ENCODE data around the gene BCDIN3D.
"Not testable (repeated sequence)": the region's sequence is repeated elsewhere in the genome, so short reads cannot be mapped to it uniquely, and the experiment has no call there.

BCDIN3D gene

GRCh38 chr12:49878021-49878420 lies 35.1 kb upstream of the BCDIN3D start:
- DNase-seq (ENCODE audit: extremely low spot score, insufficient read length, low read depth) (no peak), FAIRE-seq (no peak)

GRCh38 chr12:49877066-49877465 lies 34.2 kb upstream of the BCDIN3D start:
- FAIRE-seq (no peak), DNase-seq (ENCODE audit: extremely low spot score, insufficient read length, low read depth) (no peak)

GRCh38 chr12:49876070-49876469 lies 33.2 kb upstream of the BCDIN3D start:
- DNase-seq (ENCODE audit: extremely low spot score, insufficient read length, low read depth): no peak
- FAIRE-seq: no peak

- no peak for FAIRE-seq
These were observed 32.3 kb upstream of the BCDIN3D start for GRCh38 chr12:49875115-49875720.

GRCh38 chr12:49874142-49874897 lies 31.4 kb upstream of the BCDIN3D start:
- DNase-seq (ENCODE audit: extremely low spot score, insufficient read length, low read depth) (no peak), FAIRE-seq (no peak)

More at GRCh38 chr12:49875115-49875720, 32.3 kb upstream of the BCDIN3D start:
- no peak for DNase-seq (ENCODE audit: extremely low spot score, insufficient read length, low read depth)

- DNase-seq (ENCODE audit: extremely low spot score, insufficient read length, low read depth): no peak
These were observed 30.5 kb upstream of the BCDIN3D start for GRCh38 chr12:49873361-49873934.

GRCh38 chr12:49872781-49873181 lies 29.9 kb upstream of the BCDIN3D start:
- DNase-seq (ENCODE audit: extremely low spot score, insufficient read length, low read depth): no peak
- no peak for FAIRE-seq

More at GRCh38 chr12:49873361-49873934, 30.5 kb upstream of the BCDIN3D start:
- FAIRE-seq: no peak

GRCh38 chr12:49872381-49872780 lies 29.5 kb upstream of the BCDIN3D start:
- no peak for FAIRE-seq
- DNase-seq (ENCODE audit: extremely low spot score, insufficient read length, low read depth): no peak

- not testable (repeated sequence) for FAIRE-seq; DNase-seq (ENCODE audit: extremely low spot score, insufficient read length, low read depth)
These were observed 28.9 kb upstream of the BCDIN3D start for GRCh38 chr12:49871811-49872251.

- DNase-seq (ENCODE audit: extremely low spot score, insufficient read length, low read depth) (no peak), FAIRE-seq (no peak)
These were observed 28.3 kb upstream of the BCDIN3D start for GRCh38 chr12:49871263-49871561.

- DNase-seq (ENCODE audit: extremely low spot score, insufficient read length, low read depth) (no peak), FAIRE-seq (no peak)
These were observed 27.8 kb upstream of the BCDIN3D start for GRCh38 chr12:49870501-49871262.

GRCh38 chr12:49869816-49870500 lies 27.1 kb upstream of the BCDIN3D start:
- FAIRE-seq (no peak), DNase-seq (ENCODE audit: extremely low spot score, insufficient read length, low read depth) (no peak)

GRCh38 chr12:49868952-49869815 lies 26.3 kb upstream of the BCDIN3D start:
- DNase-seq (ENCODE audit: extremely low spot score, insufficient read length, low read depth) (no peak), FAIRE-seq (no peak)

GRCh38 chr12:49868449-49868848 lies 25.5 kb upstream of the BCDIN3D start:
- FAIRE-seq (no peak), DNase-seq (ENCODE audit: extremely low spot score, insufficient read length, low read depth) (no peak)

GRCh38 chr12:49867570-49868341 lies 24.9 kb upstream of the BCDIN3D start:
- no peak for FAIRE-seq
- no peak for DNase-seq (ENCODE audit: extremely low spot score, insufficient read length, low read depth)

GRCh38 chr12:49866859-49867569 lies 24.1 kb upstream of the BCDIN3D start:
- FAIRE-seq (peak; percentile 76), DNase-seq (ENCODE audit: extremely low spot score, insufficient read length, low read depth) (peak; percentile 82)

GRCh38 chr12:49865782-49866135 lies 22.9 kb upstream of the BCDIN3D start:
- FAIRE-seq (no peak), DNase-seq (ENCODE audit: extremely low spot score, insufficient read length, low read depth) (no peak)
